Kidney epithelial cell (primary cell): ENCODE results near the gene GREB1. TPM values are rescaled to one million over a fixed set of nuclear protein-coding genes. Genes with fewer than 3 reads are reported as not detected.

ENCODE experiments used
- DNase-seq: peaks from one replicate; pipeline ENCODE4 v3.0.0-alpha.2; 2010; ENCODE audit warnings: low read depth
- H3K27me3 ChIP-seq: 2 replicates; pipeline ENCODE4 v1.6.0; 2011; ENCODE audit warnings: low read length; ENCODE audit not compliant: control insufficient read depth, insufficient read depth
- H3K36me3 ChIP-seq: 2 replicates; pipeline ENCODE4 v1.5.1; 2011; ENCODE audit warnings: low read length; ENCODE audit not compliant: control insufficient read depth, insufficient read depth
- H3K4me3 ChIP-seq: 2 replicates; pipeline ENCODE4 v1.5.1; 2011; ENCODE audit warnings: low read depth, mild to moderate bottlenecking, control low read depth, low read length
- CTCF ChIP-seq: IDR thresholded peaks from 2 replicates; pipeline ENCODE4 v1.5.1; 2011; ENCODE audit warnings: mild to moderate bottlenecking, moderate library complexity, low read length, control low read depth, inconsistent platforms; ENCODE audit not compliant: insufficient read depth, poor library complexity, severe bottlenecking
- total RNA-seq: library from RNA; depleted of rRNA; stranded (reverse); fragments of >200 nt; gene quantifications from 2 replicates; pipeline ENCODE4 v1.2.3, GENCODE V29; 2015

Gene GREB1
- total RNA-seq, 1 donor from 2014 or later, result 2.8 TPM

GRCh38 chr2:11492720-11493119 lies 41.1 kb upstream of the GREB1 start:
- TF ChIP-seq CTCF, result no peak
- no peak overlapping the region for H3K4me3 ChIP-seq

GRCh38 chr2:11493282-11493681 lies 40.6 kb upstream of the GREB1 start:
- TF ChIP-seq CTCF, result no peak
- no peak for DNase-seq
- no peaks in the 10 kb centered on the region for H3K36me3 ChIP-seq
- H3K27me3 ChIP-seq, result peaks cover 2% of the 10 kb centered on the region
- no peak overlapping the region for H3K4me3 ChIP-seq

More at GRCh38 chr2:11492720-11493119, 41.1 kb upstream of the GREB1 start:
- no peak for DNase-seq
- Histone ChIP-seq H3K27me3 (peaks cover 4% of the 10 kb centered on the region), H3K36me3 (no peaks in the 10 kb centered on the region)

GRCh38 chr2:11494310-11494709 lies 39.5 kb upstream of the GREB1 start:
- no peak for DNase-seq
- H3K4me3 ChIP-seq, result no peak overlapping the region
- no peak for TF ChIP-seq CTCF
- H3K27me3 ChIP-seq, result peaks cover 4% of the 10 kb centered on the region
- H3K36me3 ChIP-seq, result no peaks in the 10 kb centered on the region

- no peak for DNase-seq
- Histone ChIP-seq H3K36me3 (no peaks in the 10 kb centered on the region), H3K4me3 (no peak overlapping the region), H3K27me3 (peaks cover 4% of the 10 kb centered on the region)
- TF ChIP-seq CTCF, result no peak
These were observed 37.8 kb upstream of the GREB1 start for GRCh38 chr2:11495844-11496681.

GRCh38 chr2:11498543-11499034 lies 35.3 kb upstream of the GREB1 start:
- no peak for DNase-seq
- peaks cover 2% of the 10 kb centered on the region for H3K27me3 ChIP-seq
- TF ChIP-seq CTCF, result no peak
- H3K36me3 ChIP-seq, result no peaks in the 10 kb centered on the region
- no peak overlapping the region for H3K4me3 ChIP-seq
